PFSK-1 (cell line): ENCODE results near the gene CCND3.

ENCODE experiments used
- FOXP2 ChIP-seq: optimal IDR thresholded peaks from 2 replicates; pipeline ENCODE3; 2011; ENCODE audit warnings: borderline replicate concordance, control low read depth, inconsistent platforms; ENCODE audit not compliant: insufficient read depth; ENCODE audit errors: extremely low read length, extremely low read depth
- POLR2AphosphoS5 ChIP-seq: IDR thresholded peaks from 2 replicates; pipeline ENCODE4 v1.6.1; 2012; ENCODE audit warnings: low read depth, mild to moderate bottlenecking, control low read depth, low read length, moderate library complexity
- REST ChIP-seq, 2 experiments: IDR thresholded peaks; 2 replicates each; pipeline versions ENCODE4 v1.6.1 to v1.8.0; 2011 to 2012; ENCODE audit warnings: low read depth in 2 of 2, low read length in 2 of 2, control low read depth in 1 of 2, inconsistent platforms in 1 of 2, mild to moderate bottlenecking in 1 of 2, moderate library complexity in 1 of 2; ENCODE audit not compliant: insufficient read depth in 1 of 2
- SIN3A ChIP-seq: IDR thresholded peaks from 2 replicates; pipeline ENCODE4 v1.6.1; 2012; ENCODE audit warnings: mild to moderate bottlenecking, low read length, moderate library complexity, borderline replicate concordance; ENCODE audit not compliant: insufficient read depth
- TAF1 ChIP-seq: IDR thresholded peaks from 2 replicates; pipeline ENCODE4 v1.6.1; 2012; ENCODE audit warnings: low read length, control low read depth, borderline replicate concordance; ENCODE audit not compliant: insufficient read depth

The CCND3 gene

DNA sequence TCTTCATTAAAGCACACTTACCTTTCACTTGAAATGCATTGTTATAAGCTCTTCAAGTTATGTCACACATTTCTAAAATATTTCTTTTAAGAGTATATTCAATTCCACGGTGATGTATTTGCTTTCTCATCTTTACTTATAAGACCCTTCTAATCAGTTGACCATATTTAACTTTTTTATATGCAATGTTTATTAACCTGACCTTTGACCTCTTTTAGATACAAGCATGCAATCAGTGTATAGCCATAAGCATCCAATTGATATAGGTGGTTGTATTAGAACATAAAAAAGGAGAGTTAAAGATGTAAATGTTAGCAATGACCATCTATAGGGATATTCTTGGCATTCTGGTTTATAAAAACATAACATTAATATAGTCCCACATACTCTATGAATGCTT is 55.7 kb downstream of the CCND3 start:
- no peak for TF ChIP-seq TAF1
- no peak for TF ChIP-seq SIN3A
- TF ChIP-seq FOXP2, result no peak
- TF ChIP-seq POLR2AphosphoS5, result no peak
- TF ChIP-seq REST (IDR thresholded peaks at IDR 0.05; ENCODE audit: insufficient read depth in 1 of 2, low read depth in 2 of 2, low read length in 2 of 2), result no peak

DNA sequence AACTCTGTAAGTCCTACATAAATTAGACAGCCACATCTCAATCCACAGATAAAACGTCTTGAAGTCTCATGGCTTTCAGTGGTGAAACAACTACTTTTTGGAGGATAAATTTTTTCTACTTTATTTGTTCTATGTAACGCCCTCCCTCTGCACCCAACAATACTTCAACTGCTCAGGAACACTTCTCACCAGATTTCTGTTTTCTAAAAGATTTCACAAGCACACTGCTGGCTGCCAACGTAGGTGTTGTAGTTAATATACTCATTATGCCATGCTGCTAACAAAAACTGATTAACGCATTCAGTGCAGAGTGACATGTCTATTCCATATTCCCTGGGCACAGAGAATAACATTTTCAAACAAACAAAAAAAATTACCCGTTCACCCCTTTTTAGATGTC is 56.7 kb downstream of the CCND3 start:
- TF ChIP-seq FOXP2 (no peak), REST (IDR thresholded peaks at IDR 0.05; ENCODE audit: insufficient read depth in 1 of 2, low read depth in 2 of 2, low read length in 2 of 2) (no peak), POLR2AphosphoS5 (no peak), SIN3A (no peak), TAF1 (no peak)
